ENCODE results near the gene LPP.

The LPP gene

GRCh38 chr3:188139466-188139865, 14.5 kb upstream of the LPP start:
- FAIRE-seq, result no peak

- no peak for FAIRE-seq
Observed at GRCh38 chr3:188146219-188146618, 7.7 kb upstream of the LPP start.

GRCh38 chr3:188147782-188148181, 6.2 kb upstream of the LPP start:
- FAIRE-seq, result no peak

DNA sequence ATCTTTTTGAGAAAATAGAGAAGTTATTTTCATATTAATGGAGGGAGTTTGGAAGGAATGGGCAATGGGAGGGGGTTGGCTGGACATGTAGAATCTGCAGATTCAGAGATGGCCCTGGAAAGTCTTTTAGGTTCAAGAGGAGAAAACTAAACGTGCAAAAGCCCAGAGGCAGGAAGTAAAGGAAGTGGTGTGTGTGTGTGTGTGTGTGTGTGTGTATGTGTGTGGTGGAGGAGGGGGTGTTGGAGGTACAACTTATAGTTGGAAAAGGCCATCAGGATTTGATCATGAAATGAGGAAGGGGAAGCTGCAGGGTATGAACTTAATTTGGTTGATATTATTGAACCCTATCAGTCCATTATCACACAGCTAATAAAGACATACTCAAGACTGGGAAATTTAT, 5.6 kb upstream of the LPP start:
- FAIRE-seq, result no peak

GRCh38 chr3:188149587-188149986, 4.4 kb upstream of the LPP start:
- no peak for FAIRE-seq

GRCh38 chr3:188150982-188151381, 3.0 kb upstream of the LPP start:
- FAIRE-seq, result no peak

- FAIRE-seq, result no peak
Observed at GRCh38 chr3:188151438-188151837, 2.5 kb upstream of the LPP start.

DNA sequence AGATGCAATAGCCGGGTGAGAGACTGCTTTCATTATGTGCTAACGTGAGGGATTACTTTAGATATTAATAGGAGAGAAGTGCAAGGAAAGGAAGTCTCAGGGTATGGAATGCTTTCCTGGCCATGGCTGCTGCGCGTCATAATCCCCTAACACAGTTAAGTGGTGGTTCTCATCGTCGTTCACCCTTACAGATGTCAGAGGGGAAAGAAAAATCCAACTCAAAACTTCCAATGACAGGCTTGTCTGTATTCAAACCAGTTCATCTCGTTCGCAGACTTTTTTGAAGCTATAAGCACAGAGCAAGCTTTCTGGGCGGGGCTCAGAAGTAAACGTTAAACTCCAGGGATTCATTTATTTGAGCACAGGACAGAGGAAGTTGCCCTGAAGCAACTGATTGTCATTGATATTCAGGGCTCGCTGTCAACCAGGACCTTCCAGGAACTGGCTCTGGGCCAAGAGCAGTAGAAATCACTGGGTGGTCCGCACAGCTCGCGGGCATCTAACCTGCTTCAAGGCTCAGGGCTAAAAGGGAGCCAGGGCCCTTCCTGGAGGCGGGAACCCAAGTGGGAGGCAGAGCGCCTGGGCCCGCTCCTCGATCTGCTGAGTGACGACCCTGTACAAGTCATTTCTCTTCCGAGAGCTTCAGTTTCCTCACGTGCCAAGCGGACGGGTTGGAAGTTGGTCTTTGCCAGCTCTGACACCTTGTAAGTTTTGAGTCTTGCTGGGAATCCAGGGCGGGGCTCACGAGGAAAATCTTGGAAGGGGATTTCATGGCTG, 1.1 kb upstream of the LPP start:
- no peak for FAIRE-seq

DNA sequence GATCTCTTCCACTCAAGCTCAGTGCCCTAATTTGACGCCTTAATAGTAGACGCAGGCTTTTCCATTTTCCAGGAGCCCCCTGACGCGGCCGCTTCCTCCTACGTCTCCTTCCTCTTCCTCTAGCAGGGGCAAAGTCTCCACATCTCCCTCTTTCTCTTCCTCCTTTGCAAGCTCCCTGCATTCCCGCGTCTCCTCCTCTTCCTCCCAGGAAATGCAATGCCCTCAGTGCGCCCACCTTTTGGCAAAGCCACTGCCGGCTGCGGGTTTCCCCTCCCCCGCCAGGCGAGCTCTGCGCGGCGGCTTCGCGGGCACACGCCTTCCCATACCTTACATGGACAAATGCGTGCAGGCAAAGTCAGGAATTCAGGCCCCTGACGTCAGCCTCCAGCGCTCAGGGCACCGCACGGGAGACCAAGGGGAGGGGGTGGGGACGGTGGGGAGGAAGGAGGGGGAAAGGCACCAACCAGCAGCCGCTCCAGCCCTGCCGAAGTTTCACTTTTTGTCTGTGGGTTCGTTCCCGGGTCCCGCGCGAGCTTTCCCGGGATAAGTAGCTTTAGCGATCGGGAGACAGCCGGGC, 432 bp upstream of the LPP start:
- no peak for FAIRE-seq

- no peak for FAIRE-seq
Observed at GRCh38 chr3:188154809-188155574, 1.0 kb downstream of the LPP start.

GRCh38 chr3:188156056-188156455, 2.1 kb downstream of the LPP start:
- FAIRE-seq, result no peak

DNA sequence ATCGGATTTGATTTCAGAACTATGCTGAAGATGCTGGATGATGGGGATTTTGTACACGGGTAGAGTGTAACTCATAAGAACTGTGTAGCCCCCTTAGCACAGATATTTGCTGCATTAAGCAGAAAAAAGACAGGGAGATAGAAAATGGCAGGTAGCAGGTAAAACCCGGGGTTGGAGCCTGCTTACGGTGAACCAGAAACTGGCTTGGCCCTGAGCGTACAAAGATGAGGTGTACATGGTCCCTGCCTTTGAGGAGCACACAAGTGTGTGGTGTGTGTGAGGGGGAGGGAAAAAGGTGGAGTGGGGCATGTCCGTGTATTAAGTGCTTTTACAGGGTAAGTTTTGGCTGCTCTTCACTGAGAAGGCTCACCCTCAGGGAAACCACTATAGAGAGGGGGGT, 3.5 kb downstream of the LPP start:
- no peak for FAIRE-seq

GRCh38 chr3:188157971-188158370, 4.0 kb downstream of the LPP start:
- FAIRE-seq, result no peak

GRCh38 chr3:188158731-188159310, 4.9 kb downstream of the LPP start:
- no peak for FAIRE-seq

DNA sequence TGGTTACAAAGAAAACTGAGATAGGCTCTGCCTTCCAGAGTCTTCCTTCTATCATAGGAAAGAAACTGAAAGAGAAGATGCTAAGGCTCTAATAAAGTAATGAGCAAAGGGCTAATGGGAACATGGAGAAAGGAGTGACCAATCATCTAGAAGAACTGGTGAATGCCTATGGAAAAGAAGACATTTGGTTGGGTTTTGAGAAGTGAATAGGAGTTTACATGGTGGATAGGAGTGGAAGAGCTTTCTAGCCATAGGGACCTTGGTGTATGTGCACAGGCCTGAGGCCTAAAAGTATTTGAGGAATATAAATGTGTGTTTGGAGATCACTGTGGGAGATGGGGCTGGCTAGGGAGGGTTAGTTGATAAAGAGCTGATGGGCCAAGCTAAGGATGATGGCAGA, 6.8 kb downstream of the LPP start:
- no peak for FAIRE-seq

GRCh38 chr3:188164248-188164687, 10.3 kb downstream of the LPP start:
- no peak for FAIRE-seq

- no peak for FAIRE-seq
Observed at GRCh38 chr3:188165596-188165995, 11.6 kb downstream of the LPP start.

DNA sequence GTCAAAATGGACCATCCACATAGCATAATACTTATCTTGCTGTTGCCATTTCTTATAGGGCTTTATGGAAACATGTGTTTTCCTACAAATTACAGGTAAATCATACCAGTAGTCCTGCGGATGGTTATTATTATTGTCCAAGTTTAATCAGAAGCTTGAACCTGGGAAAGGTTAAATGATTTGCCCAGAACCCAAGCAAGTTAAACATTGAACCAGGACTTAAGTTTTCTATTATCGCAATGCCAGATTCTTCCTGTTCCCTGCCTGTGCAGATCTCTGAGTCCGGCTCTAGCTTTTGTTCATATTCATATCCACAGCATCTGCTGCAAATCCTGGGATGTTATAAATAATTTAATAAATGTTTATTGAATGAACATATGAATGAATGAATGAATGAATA, 12.5 kb downstream of the LPP start:
- no peak for FAIRE-seq

GRCh38 chr3:188168186-188168585, 14.2 kb downstream of the LPP start:
- FAIRE-seq, result no peak

DNA sequence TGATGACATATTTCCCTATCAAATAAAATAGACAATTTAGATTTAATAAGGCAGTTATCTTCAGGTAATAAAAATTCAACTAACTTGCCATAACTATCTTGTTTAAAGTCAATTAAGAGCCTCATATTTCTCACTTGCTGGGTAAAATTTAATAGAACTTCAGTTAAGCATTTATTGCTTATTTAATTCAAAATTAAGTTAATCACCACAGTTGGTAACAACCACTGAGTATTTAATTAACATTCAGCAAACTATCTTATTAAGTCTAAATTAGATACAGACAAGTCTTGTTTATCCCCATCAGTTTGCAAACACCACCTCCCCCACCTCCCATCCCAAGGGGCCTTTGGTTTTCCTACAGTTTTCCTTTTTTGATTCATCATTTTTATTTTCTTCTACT, 14.7 kb downstream of the LPP start:
- no peak for FAIRE-seq

GRCh38 chr3:188169830-188170455, 16.0 kb downstream of the LPP start:
- FAIRE-seq, result no peak

- FAIRE-seq, result no peak
Observed at GRCh38 chr3:188170461-188171459, 16.8 kb downstream of the LPP start.
